GM19455 (cell line): Measurements from ENCODE around the gene ATRNL1.
A peak's percentile ranks its signal among the peaks of the same experiment; 100 is the strongest.

Experiments
- ATAC-seq: cut with Tn5 transposase; IDR thresholded peaks from one replicate; pipeline ENCODE4 v1.9.1; 2021; ENCODE audit not compliant: unreplicated experiment

The ATRNL1 gene

GRCh38 chr10:115093286-115093775, at the start of gene ATRNL1:
TSS of gene ATRNL1 (plus strand) at chr10:115093365. CDS start at chr10:115093751, 386 bp downstream.
- peak; percentile 68 for ATAC-seq

GRCh38 chr10:115043719-115044118, 49.4 kb upstream of the ATRNL1 start:
- no peak for ATAC-seq

- ATAC-seq, result no peak
These were observed 48.3 kb upstream of the ATRNL1 start for GRCh38 chr10:115044891-115045290.

GRCh38 chr10:115045499-115045898, 47.7 kb upstream of the ATRNL1 start:
- no peak for ATAC-seq

- no peak for ATAC-seq
These were observed 46.4 kb upstream of the ATRNL1 start for GRCh38 chr10:115046686-115047236.

GRCh38 chr10:115047705-115048104, 45.5 kb upstream of the ATRNL1 start:
- no peak for ATAC-seq

GRCh38 chr10:115049318-115049717, 43.8 kb upstream of the ATRNL1 start:
- ATAC-seq, result no peak

- no peak for ATAC-seq
These were observed 43.2 kb upstream of the ATRNL1 start for GRCh38 chr10:115049960-115050359.

- no peak for ATAC-seq
These were observed 42.7 kb upstream of the ATRNL1 start for GRCh38 chr10:115050375-115051010.

- no peak for ATAC-seq
These were observed 41.9 kb upstream of the ATRNL1 start for GRCh38 chr10:115051216-115051615.

GRCh38 chr10:115052226-115052625, 40.9 kb upstream of the ATRNL1 start:
- no peak for ATAC-seq

- ATAC-seq, result no peak
These were observed 40.4 kb upstream of the ATRNL1 start for GRCh38 chr10:115052728-115053127.

GRCh38 chr10:115056186-115056585, 37.0 kb upstream of the ATRNL1 start:
- ATAC-seq, result no peak

- ATAC-seq, result no peak
These were observed 33.8 kb upstream of the ATRNL1 start for GRCh38 chr10:115059301-115059898.

- no peak for ATAC-seq
These were observed 29.2 kb upstream of the ATRNL1 start for GRCh38 chr10:115063701-115064658.

GRCh38 chr10:115065801-115066200, 27.4 kb upstream of the ATRNL1 start:
- ATAC-seq, result no peak

- ATAC-seq, result no peak
These were observed 26.6 kb upstream of the ATRNL1 start for GRCh38 chr10:115066528-115066927.

- ATAC-seq, result no peak
These were observed 19.4 kb upstream of the ATRNL1 start for GRCh38 chr10:115073796-115074195.

GRCh38 chr10:115082506-115082905, 10.7 kb upstream of the ATRNL1 start:
- ATAC-seq, result no peak

GRCh38 chr10:115084277-115084850, 8.8 kb upstream of the ATRNL1 start:
- ATAC-seq, result no peak

- ATAC-seq, result no peak
These were observed 2.0 kb upstream of the ATRNL1 start for GRCh38 chr10:115091161-115091560.
